NT2/D1 (cell line): Measurements from ENCODE around the gene CDK14.

Experiments used
- SUZ12 ChIP-seq: IDR thresholded peaks from 2 replicates; pipeline ENCODE4 v1.6.1; 2011; ENCODE audit not compliant: insufficient read length, insufficient read depth; ENCODE audit errors: extremely low read depth
- YY1 ChIP-seq: IDR thresholded peaks from 2 replicates; pipeline ENCODE4 v1.6.1; 2011; ENCODE audit not compliant: insufficient read length, insufficient read depth
- ZNF274 ChIP-seq: IDR thresholded peaks from 2 replicates; pipeline ENCODE4 v1.6.1; 2011; ENCODE audit warnings: mild to moderate bottlenecking, low read depth, low read length

DNA sequence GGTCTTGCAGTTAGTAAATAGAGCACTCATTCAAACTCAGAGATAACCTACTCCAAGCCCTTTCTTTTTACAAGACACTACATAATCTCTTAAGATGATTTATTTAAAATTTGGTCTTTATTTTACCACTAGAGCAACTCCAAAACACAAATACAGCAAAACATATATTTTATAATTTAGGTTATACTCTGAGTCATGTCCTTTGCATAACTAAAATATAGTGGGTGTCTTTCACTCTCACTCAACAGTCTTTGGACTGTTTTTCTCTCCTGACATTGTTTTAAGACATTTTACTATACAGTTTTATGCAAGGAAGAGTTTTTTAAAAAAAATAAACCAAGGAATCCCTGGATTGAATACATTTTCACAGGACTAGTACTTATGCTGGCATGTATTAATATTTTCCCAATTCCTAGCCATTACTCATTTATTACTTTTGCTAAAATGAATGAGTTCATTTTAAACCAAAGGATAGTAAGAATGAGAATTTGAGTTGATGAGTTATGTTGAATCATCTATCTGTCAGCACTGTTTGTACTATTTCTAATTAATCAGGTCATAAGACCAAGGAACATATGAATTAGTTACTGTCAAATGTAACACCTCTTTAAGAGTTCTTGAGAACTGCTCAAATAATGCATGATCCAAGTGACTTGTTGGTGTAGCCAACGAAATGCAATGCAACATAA is 365.1 kb downstream of the CDK14 start:
- TF ChIP-seq ZNF274 (no peak), YY1 (no peak), SUZ12 (no peak)
